ENCODE data around the gene FSD1L.
A peak's percentile ranks its signal among the peaks of the same experiment; 100 is the strongest.

FSD1L gene

DNA sequence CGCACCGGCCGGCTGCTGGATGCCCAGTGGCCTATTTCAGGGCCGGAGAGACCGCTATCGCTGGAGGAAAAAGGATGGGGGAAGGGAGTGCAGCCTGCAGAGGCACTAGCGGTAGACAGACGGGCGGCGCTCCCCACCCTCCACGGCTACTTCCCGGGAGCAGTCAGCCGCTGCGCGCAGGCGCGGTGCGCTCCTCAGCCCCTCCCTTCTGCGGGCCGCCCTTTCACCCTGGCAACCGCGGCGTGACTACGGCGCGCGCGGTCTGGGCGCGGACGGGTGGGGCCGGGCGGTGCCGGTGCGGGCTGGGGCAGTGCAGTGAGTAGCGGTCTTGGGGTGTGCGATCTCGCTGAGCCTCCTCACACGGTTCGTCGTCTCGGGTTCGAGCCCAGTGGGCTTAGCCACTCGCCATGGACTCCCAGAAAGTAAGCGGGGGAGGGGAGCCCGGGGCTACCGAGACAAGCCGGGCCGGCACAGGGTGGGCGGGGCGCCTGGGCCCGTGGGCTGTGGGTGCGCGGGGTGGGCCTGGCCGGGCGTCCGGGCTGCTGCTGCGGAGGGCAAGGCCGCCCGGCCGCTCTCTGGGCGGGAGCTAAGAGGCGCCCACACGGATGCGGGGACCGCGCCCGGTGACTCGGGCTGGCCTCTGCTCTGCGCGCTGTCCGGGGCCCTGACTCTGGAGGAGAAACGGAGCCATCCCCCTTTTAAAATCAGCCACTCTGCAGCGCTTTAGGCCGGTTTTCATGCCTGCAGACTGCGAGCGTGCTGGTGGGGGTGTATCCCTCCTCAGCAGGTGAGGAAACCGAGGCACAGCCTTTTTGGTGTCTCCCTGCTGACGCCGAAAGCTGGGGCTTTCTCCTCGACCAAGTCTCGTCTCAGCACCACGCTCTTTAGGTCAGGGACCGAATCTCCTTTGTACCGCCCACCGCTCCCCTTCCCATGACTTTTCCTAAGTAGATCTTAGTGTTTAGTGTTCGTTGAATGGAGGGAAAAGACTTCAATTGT is at the start of gene FSD1L:
Gene FSD1L (plus strand): TSS at position 221 of the 999 bp plus-strand sequence. CDS start 187 bp downstream, at position 408.
- H3K9me3 Mint-ChIP-seq, result no peaks in the 10 kb centered on the region

DNA sequence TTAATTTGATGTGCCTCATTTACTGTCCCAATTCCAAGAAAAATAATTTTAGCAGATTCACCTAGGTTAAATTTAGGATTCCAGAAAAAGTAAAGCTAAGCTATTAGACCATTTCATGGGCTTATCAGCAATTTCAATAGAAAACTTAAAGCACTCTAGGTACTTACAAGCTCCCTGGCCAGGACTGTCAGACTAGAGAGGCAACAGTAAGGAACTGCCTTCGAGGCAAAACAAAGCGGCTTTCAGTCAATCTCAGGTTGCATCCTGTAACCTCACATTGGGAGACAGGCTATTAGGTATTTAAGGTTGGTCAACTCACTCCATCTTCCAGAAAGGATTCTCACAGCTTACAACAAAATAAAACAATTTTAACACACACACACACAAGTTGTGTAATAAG is 48.7 kb upstream of the FSD1L start:
- Mint-ChIP-seq H3K27me3 (peaks cover 69% of the 10 kb centered on the region), H3K36me3 (ENCODE audit: low read depth) (no peaks in the 10 kb centered on the region), H3K4me1 (ENCODE audit: low read depth) (peaks cover 7% of the 10 kb centered on the region), H3K4me3 (no peak overlapping the region), H3K9me3 (no peaks in the 10 kb centered on the region), H3K27ac (no peak overlapping the region)
- DNase-seq, result no peak

More for the DNA sequence above, at the start of gene FSD1L:
- peaks cover 16% of the 10 kb centered on the region for H3K4me1 Mint-ChIP-seq (ENCODE audit: low read depth)
- H3K36me3 Mint-ChIP-seq (ENCODE audit: low read depth), result no peaks in the 10 kb centered on the region
- H3K27me3 Mint-ChIP-seq, result peaks cover 10% of the 10 kb centered on the region
- DNase-seq, result peak; percentile 88
- peak within 1 kb of the TSS; percentile 78 for H3K4me3 Mint-ChIP-seq
- H3K27ac Mint-ChIP-seq, result peak within 1 kb of the TSS; percentile 41

DNA sequence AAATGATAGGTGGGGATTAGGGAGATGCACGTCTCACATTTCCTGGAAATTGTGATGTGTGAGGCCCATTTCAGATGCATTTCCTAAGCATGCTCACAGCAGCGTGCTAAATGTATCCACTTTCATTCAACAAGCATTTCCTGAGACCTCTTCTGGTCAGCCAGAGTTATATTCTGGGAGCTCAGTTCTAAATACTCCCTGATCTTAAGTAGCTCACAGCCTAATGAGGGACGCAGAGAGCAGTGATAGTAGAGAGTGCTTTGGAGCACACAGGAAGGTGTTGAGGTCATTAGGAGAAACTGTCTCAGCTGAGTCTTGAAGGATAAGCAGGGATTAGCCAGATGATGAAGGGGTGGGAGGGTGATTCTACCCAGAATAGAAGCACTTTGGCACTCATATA is 46.2 kb upstream of the FSD1L start:
- H3K4me3 Mint-ChIP-seq, result no peak overlapping the region
- peaks cover 80% of the 10 kb centered on the region for H3K27me3 Mint-ChIP-seq
- no peak for DNase-seq
- H3K4me1 Mint-ChIP-seq (ENCODE audit: low read depth), result peaks cover 28% of the 10 kb centered on the region
- no peak overlapping the region for H3K27ac Mint-ChIP-seq
- peaks cover under 1% of the 10 kb centered on the region for H3K9me3 Mint-ChIP-seq
- H3K36me3 Mint-ChIP-seq (ENCODE audit: low read depth), result no peaks in the 10 kb centered on the region

DNA sequence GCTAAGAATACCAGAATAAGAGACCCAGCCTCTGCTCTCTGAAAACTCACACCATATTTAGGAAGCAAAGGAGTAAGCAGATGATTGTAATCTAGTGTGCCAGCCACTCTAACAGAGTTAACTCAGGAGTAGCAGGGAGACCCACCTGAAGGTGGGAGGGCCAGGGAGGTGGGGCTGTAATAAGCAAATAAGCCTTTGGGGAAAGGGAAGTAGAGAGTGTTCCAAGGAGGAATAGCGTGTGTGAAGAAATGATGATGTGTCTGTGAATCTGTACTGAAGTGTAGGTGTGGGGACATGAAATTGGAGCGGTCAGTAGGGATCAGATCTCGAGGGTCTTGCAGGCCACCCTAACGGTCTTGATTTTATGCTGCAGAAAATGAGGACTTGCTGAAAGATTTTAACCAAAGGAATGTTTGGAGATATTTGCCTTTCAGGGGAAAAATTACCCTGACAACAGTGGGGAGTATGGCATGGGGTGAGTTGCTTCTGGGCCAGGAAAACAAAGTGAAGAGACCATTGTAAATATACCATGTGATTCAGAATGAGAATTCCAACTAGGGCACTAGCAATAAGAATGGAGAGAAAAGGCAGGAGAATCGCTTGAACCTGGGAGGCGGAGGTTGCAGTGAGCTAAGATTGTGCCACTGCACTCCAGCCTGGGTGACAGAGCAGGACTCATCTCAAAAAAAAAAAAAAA is 44.1 kb upstream of the FSD1L start:
- Mint-ChIP-seq H3K27me3 (peaks cover 75% of the 10 kb centered on the region), H3K27ac (no peak overlapping the region), H3K4me1 (ENCODE audit: low read depth) (peaks cover 28% of the 10 kb centered on the region), H3K36me3 (ENCODE audit: low read depth) (no peaks in the 10 kb centered on the region), H3K4me3 (no peak overlapping the region), H3K9me3 (peaks cover 6% of the 10 kb centered on the region)
- DNase-seq, result no peak

DNA sequence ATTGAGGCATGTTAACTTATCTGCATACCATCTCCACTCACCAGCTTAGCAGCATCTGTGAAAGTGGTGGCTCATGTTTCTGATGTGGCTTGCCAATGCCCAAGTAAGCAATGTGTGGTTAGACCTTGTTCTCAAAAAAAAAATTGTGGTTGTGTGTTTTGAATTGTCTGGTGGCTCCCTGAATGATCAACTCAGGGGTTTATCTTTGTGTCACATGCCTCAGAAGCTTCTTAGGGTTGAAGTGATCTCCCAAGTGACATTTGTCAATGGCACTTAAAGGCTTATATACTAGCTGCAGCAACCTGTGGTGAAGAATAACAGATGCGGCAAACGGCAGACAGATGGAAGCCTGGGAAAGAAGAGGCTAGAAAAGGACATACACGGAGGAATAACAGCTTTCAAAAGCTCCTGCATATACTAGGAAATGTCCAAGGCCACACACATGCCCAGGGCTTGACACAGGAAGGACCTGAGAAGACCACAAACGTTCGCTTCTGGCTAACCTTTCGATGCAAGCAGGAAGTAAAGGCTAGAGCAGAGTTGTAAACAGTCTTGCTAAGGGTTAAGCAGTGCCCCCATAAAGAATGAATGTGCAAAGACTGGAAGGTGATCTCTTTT is 42.2 kb upstream of the FSD1L start:
- Mint-ChIP-seq H3K9me3 (peaks cover 16% of the 10 kb centered on the region), H3K36me3 (ENCODE audit: low read depth) (no peaks in the 10 kb centered on the region), H3K27me3 (peaks cover 79% of the 10 kb centered on the region), H3K4me3 (peak overlapping the region; percentile 41), H3K27ac (peak overlapping the region; percentile 89), H3K4me1 (ENCODE audit: low read depth) (peaks cover 28% of the 10 kb centered on the region)
- no peak for DNase-seq

DNA sequence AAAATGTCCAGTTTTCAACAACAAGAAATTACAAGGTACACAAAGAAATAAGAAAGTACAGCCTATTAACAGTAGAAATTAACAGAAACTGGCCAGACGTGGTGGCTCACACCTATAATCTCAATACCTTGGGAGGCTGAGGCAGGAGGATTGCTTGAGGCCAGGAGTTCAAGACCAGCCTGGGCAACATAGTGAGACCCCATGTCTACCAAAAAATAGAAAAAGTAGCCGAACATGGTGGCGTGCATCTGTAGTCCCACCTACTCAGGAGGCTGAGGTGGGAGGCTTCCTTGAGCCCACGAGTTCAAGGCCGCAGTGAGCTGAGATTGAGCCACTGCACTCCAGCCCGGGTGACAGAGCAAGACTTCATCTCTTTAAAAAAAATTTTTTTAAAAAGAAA is 41.5 kb upstream of the FSD1L start:
- Mint-ChIP-seq H3K27ac (no peak overlapping the region), H3K4me1 (ENCODE audit: low read depth) (peaks cover 28% of the 10 kb centered on the region), H3K36me3 (ENCODE audit: low read depth) (no peaks in the 10 kb centered on the region), H3K9me3 (peaks cover 20% of the 10 kb centered on the region), H3K4me3 (no peak overlapping the region), H3K27me3 (peaks cover 82% of the 10 kb centered on the region)
- no peak for DNase-seq

DNA sequence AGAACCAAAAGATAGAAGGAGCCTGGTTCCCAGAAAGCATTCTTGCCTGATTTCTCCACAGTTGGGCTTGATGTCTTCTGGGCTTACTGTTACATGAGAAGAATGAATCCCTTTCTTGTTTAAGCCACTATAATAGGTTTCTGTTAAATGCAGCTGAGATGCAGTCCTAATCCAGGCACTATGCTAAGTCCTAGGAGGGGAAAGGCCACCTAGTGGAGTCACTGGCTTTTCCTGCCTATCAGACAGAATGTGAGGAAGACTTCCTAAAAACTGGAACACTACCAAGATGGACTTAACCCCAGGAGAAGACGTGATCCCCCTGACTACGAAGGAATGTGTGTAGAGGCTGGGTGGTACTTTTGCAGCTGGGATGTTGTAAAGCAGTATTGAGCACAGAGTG is 34.3 kb upstream of the FSD1L start:
- Mint-ChIP-seq H3K27me3 (peaks cover 55% of the 10 kb centered on the region), H3K36me3 (ENCODE audit: low read depth) (no peaks in the 10 kb centered on the region), H3K27ac (no peak overlapping the region), H3K4me3 (no peak overlapping the region), H3K4me1 (ENCODE audit: low read depth) (peaks cover 3% of the 10 kb centered on the region), H3K9me3 (peaks cover 18% of the 10 kb centered on the region)
- no peak for DNase-seq

DNA sequence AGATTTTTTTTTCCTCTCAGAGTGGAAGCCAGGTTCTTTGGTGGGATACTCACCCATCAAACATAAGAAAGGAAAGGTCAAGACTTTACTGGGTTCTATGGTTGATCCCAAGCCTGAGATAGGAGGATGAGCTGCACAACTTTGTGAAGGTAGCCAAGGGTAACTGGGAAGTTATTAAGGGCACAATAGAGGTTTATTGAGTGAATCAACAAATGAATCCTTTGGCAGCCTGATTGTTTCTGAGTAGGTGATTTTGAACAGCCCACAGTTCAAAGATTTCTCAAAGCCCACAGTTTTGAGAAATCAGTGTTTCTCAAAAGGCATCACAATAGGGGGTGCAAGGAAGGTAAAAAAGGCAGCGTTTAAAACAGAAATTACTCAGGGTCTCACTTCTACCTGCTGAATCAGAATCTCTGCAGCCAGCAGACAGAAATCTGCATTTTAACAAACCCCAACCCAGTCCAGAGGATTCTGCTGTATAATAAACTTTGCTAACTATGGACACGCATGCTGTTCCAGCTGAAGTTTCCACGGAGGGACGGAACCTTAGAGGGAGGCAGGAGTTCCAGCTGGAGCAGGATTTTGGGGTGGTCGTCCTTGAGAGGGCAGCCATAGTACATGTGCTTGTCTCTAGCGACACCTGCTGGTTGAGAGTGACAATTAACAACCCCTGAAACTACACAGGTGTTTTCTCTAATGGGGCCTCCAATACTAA is 32.7 kb upstream of the FSD1L start:
- no peak overlapping the region for H3K27ac Mint-ChIP-seq
- H3K9me3 Mint-ChIP-seq, result peaks cover 14% of the 10 kb centered on the region
- H3K4me1 Mint-ChIP-seq (ENCODE audit: low read depth), result peaks cover 3% of the 10 kb centered on the region
- peak; percentile 59 for DNase-seq
- no peak overlapping the region for H3K4me3 Mint-ChIP-seq
- peaks cover 45% of the 10 kb centered on the region for H3K27me3 Mint-ChIP-seq
- no peaks in the 10 kb centered on the region for H3K36me3 Mint-ChIP-seq (ENCODE audit: low read depth)

DNA sequence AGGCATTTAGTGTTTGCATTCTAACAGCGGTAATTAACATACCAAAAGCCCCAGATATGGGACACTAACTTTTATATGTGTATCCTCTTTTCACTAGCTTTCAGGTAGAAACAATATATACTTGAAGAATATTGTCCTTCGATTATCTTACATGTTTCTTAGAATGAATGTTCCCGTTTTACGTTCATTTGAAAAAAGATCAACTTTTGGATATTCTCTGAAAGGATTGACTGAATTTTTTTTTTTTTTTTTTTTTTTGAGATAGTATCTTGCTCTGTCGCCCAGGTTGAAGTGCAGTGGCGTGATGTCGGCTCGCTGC is 32.2 kb upstream of the FSD1L start:
- Mint-ChIP-seq H3K36me3 (ENCODE audit: low read depth) (no peaks in the 10 kb centered on the region), H3K9me3 (peaks cover 9% of the 10 kb centered on the region), H3K4me1 (ENCODE audit: low read depth) (peaks cover 3% of the 10 kb centered on the region), H3K27ac (no peak overlapping the region), H3K27me3 (peaks cover 39% of the 10 kb centered on the region), H3K4me3 (no peak overlapping the region)
- no peak for DNase-seq

DNA sequence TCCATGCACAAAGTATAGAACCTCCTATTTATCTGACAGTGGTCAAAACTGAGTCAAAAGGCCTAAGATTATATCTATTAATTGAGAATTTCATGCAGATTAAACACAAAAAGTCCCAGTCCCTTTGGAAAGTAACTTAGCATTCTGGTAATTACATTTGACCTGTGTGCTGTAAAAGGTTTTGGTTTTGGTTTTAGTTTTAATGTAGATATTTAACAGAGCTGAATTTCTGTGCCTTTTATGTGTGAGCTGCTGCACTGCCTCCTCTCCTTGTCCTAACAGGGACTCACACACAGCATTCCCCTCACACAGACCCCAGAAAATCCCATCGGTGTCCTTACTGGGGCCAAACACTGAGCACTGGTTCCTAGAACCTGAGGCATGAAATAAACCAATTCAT is 31.0 kb upstream of the FSD1L start:
- no peak for DNase-seq
- peaks cover 29% of the 10 kb centered on the region for H3K27me3 Mint-ChIP-seq
- no peaks in the 10 kb centered on the region for H3K36me3 Mint-ChIP-seq (ENCODE audit: low read depth)
- H3K4me1 Mint-ChIP-seq (ENCODE audit: low read depth), result peaks cover 3% of the 10 kb centered on the region
- no peak overlapping the region for H3K4me3 Mint-ChIP-seq
- H3K9me3 Mint-ChIP-seq, result no peaks in the 10 kb centered on the region
- H3K27ac Mint-ChIP-seq, result no peak overlapping the region

DNA sequence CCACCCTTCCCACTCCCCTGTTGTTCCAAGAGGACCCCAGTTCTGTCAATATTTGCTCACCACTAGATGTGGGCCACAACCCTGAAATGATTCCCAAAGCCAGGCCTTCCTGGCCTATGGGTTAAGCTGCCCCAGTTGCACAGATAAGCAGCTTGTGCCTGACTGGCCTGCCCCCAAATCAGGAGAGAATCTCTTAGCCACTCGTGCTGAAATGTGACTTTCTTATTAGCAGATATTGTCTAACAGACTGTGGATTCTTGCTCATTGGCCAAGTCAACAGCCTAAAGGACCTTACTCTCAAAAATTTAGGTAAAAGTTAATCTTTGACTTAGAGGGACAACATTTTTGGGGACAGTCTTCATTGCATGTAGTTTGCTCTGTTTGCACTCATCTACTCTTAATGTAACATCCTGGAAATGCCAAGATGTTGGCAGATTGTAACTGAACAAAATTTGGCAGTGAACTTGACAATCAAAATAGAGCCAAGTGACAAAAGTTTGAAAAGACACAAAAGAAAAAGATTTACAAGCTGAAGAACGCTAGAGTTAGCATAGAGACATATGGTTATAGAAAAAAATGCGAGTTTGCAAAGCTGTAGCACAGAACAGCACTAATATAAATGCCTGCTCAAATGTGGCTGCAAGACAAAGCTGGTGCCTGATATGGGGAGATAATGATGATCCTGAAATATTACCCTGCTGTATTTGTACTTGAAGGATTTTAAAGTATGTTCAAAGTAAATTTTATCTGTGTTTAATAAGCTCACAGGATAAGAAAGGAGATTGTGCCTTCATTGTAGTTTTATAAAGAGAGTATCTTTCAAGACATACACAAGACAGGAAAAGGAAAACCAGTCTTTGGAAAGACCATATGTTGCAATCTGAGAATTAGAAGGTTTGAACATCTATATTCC is 29.0 kb upstream of the FSD1L start:
- H3K27me3 Mint-ChIP-seq, result peaks cover 11% of the 10 kb centered on the region
- no peaks in the 10 kb centered on the region for H3K36me3 Mint-ChIP-seq (ENCODE audit: low read depth)
- no peak overlapping the region for H3K4me3 Mint-ChIP-seq
- H3K27ac Mint-ChIP-seq, result no peak overlapping the region
- H3K4me1 Mint-ChIP-seq (ENCODE audit: low read depth), result peaks cover 3% of the 10 kb centered on the region
- no peaks in the 10 kb centered on the region for H3K9me3 Mint-ChIP-seq
- DNase-seq, result no peak

DNA sequence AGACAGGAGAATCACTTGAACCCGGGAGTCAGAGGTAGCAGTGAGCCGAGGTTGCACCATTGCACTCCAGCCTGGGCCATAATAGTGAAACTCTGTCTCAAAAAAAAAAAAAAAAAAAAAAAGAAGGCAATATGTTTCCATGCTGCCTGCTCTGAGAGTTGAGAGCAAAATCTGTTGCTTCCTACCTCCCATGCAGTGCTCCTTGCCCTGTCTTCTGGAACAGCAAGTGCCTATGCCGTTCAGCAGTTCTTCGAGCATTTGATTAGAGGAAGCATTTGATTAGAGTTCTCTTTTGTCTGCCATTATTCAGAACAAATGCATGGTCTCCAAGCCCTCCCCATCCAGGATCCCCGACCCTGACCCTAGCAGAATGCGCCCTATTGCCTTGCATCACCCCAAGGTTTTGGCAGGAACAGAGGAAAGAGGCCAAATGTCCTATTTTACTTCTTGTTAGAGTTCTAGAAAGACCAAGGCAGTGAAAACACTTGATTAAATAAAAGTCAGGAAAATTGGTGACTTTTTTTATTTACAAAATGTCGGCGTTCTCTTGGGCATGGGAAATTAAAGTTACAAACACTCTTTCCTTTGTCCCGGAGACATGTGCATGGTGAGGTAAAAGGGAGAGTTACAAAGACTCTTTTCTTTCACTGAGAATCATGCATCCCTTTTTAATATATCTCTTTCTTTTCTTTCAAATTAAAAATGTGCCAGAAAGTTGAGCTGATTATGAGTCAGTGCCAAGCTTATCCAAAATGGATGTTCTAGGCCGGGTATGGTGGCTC is 27.8 kb upstream of the FSD1L start:
- Mint-ChIP-seq H3K27ac (no peak overlapping the region), H3K27me3 (peaks cover 4% of the 10 kb centered on the region), H3K4me3 (no peak overlapping the region), H3K4me1 (ENCODE audit: low read depth) (peaks cover 3% of the 10 kb centered on the region), H3K36me3 (ENCODE audit: low read depth) (no peaks in the 10 kb centered on the region), H3K9me3 (no peaks in the 10 kb centered on the region)
- DNase-seq, result no peak

DNA sequence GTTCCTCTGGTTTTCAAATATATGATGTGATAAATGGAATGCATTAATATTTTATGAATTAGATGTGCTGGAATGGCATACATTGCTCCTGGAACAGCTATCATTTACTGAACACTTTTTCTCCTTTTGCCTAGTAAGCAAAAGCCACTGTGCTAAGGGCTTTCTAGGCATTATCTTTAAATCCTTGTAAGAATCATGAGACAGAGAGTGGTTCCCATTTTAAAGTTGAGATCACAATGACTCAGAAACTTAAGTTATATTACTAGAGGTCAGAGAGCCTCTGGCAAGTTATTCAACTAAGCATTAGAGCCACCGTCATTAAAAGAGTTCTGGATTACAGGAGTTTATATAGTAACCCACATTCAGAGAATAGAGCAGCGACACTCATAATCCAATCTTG is 26.7 kb upstream of the FSD1L start:
- Mint-ChIP-seq H3K36me3 (ENCODE audit: low read depth) (no peaks in the 10 kb centered on the region), H3K27ac (no peak overlapping the region), H3K4me3 (no peak overlapping the region), H3K4me1 (ENCODE audit: low read depth) (peaks cover 1% of the 10 kb centered on the region), H3K9me3 (no peaks in the 10 kb centered on the region), H3K27me3 (no peaks in the 10 kb centered on the region)
- DNase-seq, result no peak
